ENCODE results near the gene DAD1.

- TF ChIP-seq POLR2A (IDR thresholded peaks at IDR 0.05) (no peak), CTCF (IDR thresholded peaks at IDR 0.05) (no peak)
These were observed 11.6 kb downstream of the DAD1 start for GRCh38 chr14:22577334-22577908.

Data from sigmoid colon (tissue), 3 donors.